Stimulated activated naive CD8-positive, alpha-beta T cell treated with anti-CD3 and anti-CD28 coated beads, Interleukin-15, amount 100 ng/mL, for 72 hours (primary cell): ENCODE measurements around the gene PTPRD.

Experiments used
- ATAC-seq: fragments of 150-1000 bp; cut with Tn5 transposase; 2 replicates; pipeline ENCODE4 v1.10.0; 2021; ENCODE audit warnings: mild to moderate bottlenecking, moderate library complexity
- DNase-seq, 2 donors: peaks; one replicate each; pipeline ENCODE4 v3.0.0; 2021 to 2022
- H3K27ac Mint-ChIP-seq, 2 donors: one replicate each; pipeline ENCODE4 v1.8.0; 2022; ENCODE audit warnings: mild to moderate bottlenecking in 2 of 2, mixed read lengths in 2 of 2, moderate library complexity in 2 of 2
- H3K27me3 Mint-ChIP-seq: one replicate; pipeline ENCODE4 v1.8.0; 2022; ENCODE audit warnings: mixed read lengths
- H3K4me1 Mint-ChIP-seq: one replicate; pipeline ENCODE4 v1.8.0; 2022; ENCODE audit warnings: mild to moderate bottlenecking, mixed read lengths
- H3K4me3 Mint-ChIP-seq, 2 donors: one replicate each; pipeline ENCODE4 v1.8.0; 2022; ENCODE audit warnings: mild to moderate bottlenecking in 2 of 2, mixed read lengths in 2 of 2, moderate library complexity in 1 of 2
- H3K9me3 Mint-ChIP-seq, 2 donors: one replicate each; pipeline ENCODE4 v1.8.0; 2022; ENCODE audit warnings: mixed read lengths in 2 of 2

Gene PTPRD

DNA sequence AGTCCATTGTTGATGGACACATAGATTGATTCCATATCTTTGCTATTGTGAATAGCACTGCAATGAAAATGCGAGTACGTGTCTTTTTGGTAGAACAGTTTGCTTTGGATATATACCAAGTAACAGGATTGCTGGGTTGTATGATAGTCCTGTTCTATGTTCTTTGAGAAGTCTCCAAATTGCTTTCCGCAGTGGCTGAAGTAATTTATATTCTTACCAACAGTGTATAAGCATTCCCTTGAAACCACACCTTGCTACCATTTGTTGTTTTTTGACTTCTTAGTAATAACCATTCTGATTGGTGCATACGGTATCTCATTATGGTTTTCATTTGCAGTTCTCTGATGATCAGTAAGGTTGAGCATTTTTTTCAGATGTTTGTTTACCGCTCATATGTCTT is 792.9 kb downstream of the PTPRD start:
- Mint-ChIP-seq H3K27ac (no peak overlapping the region), H3K27me3 (no peaks in the 10 kb centered on the region), H3K9me3 (no peaks in the 10 kb centered on the region), H3K4me1 (no peaks in the 10 kb centered on the region), H3K4me3 (no peak overlapping the region)
- ATAC-seq (no peak), DNase-seq (no peak)

DNA sequence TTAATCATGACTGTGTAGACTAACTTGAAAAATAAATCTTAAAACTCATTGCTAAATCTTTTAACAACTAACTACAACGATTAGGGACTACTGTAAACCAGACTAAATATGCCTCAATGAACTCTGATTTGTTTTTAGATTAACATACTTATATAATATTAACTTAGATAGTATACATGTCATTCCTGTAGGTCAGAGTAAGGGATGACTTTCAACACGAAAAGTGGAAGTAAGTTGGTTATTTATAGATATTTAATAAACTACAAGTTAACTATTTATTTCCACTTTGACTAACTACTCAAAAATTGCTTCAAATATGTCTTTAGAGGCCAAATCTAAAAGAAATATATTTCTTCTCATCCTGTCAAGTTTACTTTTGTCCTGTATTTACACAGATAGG is 795.6 kb downstream of the PTPRD start:
- Mint-ChIP-seq H3K9me3 (no peaks in the 10 kb centered on the region), H3K27me3 (no peaks in the 10 kb centered on the region), H3K4me3 (no peak overlapping the region), H3K27ac (no peak overlapping the region), H3K4me1 (no peaks in the 10 kb centered on the region)
- ATAC-seq, result no peak
- DNase-seq, result no peak

DNA sequence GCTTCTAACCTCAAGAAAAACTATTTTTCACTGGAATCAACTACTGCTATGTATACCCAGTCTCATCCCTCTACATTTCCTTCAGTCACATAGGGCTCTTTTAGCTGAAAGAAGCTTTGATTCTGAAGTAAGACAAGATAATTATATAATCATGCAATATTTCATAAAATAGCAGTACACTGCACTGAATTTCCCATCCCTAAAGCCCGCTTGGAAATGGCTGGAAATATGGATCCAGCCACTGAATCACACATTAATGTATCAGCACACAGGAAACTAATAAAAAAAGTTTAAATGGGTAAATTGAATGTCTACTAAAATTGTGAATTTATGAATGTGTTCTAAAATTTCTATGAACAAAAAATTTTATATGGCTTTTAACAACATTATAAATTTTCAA is 808.7 kb downstream of the PTPRD start:
- no peak for DNase-seq
- H3K4me3 Mint-ChIP-seq, result no peak overlapping the region
- H3K4me1 Mint-ChIP-seq, result no peaks in the 10 kb centered on the region
- H3K27ac Mint-ChIP-seq, result no peak overlapping the region
- no peak for ATAC-seq
- H3K27me3 Mint-ChIP-seq, result no peaks in the 10 kb centered on the region
- H3K9me3 Mint-ChIP-seq, result no peaks in the 10 kb centered on the region

DNA sequence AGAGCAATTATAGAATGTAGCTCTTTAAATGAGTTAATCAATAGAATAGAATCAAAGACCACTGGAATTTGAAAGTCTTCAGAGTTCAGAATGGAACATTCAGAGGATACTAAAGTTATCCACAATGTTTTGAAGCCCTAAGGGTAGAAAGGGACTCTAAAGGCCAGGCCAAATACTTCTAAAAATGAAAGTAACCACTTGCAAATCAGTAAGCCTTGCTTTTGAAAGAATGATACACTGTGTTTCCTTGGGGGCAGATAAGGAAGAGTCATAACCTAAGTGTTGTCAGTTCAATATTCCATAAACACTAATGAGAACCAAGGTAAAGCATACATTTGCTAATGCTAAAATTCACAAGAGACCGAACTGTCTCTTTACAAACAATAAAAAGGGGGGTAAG is 813.5 kb downstream of the PTPRD start:
- no peaks in the 10 kb centered on the region for H3K27me3 Mint-ChIP-seq
- H3K27ac Mint-ChIP-seq, result no peak overlapping the region
- no peaks in the 10 kb centered on the region for H3K9me3 Mint-ChIP-seq
- no peak overlapping the region for H3K4me3 Mint-ChIP-seq
- no peaks in the 10 kb centered on the region for H3K4me1 Mint-ChIP-seq
- DNase-seq, result no peak
- no peak for ATAC-seq

DNA sequence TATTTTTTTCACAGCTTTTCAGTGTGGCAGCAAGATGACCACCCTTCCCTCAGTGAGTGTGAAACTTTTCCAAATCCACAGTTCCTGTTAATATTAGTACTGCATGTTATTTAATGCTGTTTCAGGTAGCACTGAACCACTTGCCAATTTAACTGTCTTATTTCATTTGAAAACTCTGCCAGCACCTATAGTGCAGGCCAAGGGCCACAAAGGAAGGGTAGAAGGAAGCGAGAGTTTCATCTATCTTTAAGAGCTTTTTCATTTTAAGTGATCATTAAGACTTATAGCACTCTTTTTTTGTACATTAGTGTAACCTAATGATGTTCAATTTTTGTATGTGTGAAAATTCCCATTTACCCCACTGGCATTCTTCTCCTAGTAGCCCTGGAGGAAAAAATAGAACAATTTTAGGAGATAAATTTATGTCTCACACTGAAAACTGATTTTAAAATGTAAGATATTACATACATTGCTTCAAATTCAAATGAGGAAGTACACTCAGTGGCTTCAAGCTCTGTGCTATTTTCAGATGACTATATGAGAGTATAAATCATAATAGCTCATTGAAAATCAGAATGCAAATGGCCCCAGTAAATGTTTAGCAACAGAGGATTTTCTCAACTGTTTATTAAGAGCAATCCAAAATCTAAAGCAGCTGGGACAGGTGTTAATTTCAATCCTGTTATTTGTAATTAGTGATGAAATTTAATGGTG is 820.5 kb downstream of the PTPRD start:
- ATAC-seq (no peak), DNase-seq (no peak)
- Mint-ChIP-seq H3K4me3 (no peak overlapping the region), H3K4me1 (no peaks in the 10 kb centered on the region), H3K27ac (no peak overlapping the region), H3K27me3 (no peaks in the 10 kb centered on the region), H3K9me3 (no peaks in the 10 kb centered on the region)

DNA sequence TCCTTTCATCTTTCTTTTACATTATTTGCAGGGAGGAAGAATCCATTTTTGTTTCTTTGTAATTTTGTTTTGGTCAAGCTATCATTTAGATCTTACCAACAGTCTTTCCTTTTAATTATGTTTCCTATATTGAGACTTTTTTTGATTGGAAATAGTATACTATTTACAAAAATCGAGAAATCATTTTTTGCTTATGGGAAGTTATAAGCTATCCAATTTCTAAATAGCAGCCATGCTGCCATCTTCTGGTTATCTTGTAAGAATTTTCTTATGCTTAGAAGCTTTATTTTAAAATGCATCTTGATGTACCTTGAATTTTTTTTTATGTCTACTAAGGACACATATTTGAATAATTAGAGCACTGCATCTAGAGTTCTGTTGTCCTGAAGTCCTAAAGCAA is 821.2 kb downstream of the PTPRD start:
- H3K9me3 Mint-ChIP-seq, result no peaks in the 10 kb centered on the region
- no peak overlapping the region for H3K27ac Mint-ChIP-seq
- ATAC-seq (no peak), DNase-seq (no peak)
- no peaks in the 10 kb centered on the region for H3K27me3 Mint-ChIP-seq
- no peak overlapping the region for H3K4me3 Mint-ChIP-seq
- no peaks in the 10 kb centered on the region for H3K4me1 Mint-ChIP-seq

DNA sequence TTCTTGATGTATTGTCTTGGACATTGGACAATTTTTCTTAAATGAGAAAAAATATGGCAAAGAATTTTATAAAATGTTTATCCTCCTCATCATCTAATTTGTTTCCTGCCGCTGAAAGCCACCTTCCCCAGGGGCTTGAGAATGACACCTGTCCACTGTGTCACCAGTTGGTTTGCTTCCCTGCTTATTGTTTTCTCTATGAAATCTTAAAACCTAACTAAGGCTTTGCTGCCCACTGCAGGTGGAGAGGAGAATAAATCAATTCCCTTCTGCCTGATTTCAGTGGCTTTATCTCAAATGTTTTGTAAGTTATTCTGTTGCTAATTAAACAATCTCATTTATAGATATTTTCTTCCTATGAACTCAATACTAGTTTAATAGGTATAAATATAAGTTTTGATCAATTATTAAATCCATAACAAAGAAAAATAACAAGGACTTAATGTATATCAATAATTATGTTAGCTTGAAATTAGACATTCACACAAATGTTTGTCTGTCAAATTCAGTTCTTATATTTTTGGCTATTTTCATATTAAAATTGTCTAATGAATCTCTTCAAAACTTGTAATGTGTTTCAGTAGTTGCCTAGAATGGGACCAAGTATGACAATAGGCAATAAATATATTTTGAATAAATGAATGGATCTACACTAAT is 822.5 kb downstream of the PTPRD start:
- Mint-ChIP-seq H3K4me1 (no peaks in the 10 kb centered on the region), H3K27me3 (no peaks in the 10 kb centered on the region), H3K9me3 (no peaks in the 10 kb centered on the region), H3K4me3 (no peak overlapping the region), H3K27ac (no peak overlapping the region)
- DNase-seq (peak in 1 of 2 donors; percentile 1), ATAC-seq (no peak)

DNA sequence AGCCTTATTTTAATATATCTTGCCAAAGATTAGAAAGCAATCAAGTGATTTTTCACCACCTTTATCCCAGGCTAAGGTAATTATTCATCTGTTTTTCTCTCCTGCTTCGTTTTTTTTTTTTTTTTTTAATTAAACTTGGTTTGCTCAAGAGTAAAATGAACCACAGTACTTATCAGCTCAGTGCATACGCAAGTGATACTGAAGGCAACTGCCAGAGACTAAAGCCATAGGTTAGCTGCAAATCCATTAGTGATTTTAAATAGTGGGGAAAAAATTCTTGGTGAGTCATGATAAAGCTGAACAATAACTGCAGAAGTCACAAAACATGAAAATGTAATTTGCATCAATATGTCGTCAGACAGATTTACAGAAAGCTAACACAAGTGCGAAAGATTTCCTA is 829.1 kb downstream of the PTPRD start:
- no peaks in the 10 kb centered on the region for H3K9me3 Mint-ChIP-seq
- no peak overlapping the region for H3K4me3 Mint-ChIP-seq
- H3K4me1 Mint-ChIP-seq, result no peaks in the 10 kb centered on the region
- H3K27me3 Mint-ChIP-seq, result no peaks in the 10 kb centered on the region
- DNase-seq, result no peak
- ATAC-seq, result no peak
- H3K27ac Mint-ChIP-seq, result peak overlapping the region in 1 of 2 donors; percentile 43

DNA sequence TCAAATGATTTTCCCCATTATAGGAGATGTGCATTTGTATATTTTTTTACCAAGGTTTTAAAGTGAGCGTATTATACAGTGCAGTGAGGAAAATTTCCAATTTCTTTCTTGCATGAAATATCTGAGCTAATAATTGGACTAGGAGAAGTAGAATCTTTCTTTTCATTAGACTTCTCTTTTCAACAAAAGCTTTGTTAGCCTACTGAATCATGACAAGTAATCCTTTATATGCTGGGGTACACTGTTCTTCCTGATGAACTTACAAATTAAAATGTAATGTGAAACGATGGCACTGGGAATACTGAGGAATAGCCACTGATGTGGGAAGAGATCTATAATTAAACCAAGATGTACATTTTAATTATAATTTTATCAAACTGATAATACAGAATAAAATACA is 829.6 kb downstream of the PTPRD start:
- H3K9me3 Mint-ChIP-seq, result no peaks in the 10 kb centered on the region
- DNase-seq, result no peak
- ATAC-seq, result no peak
- no peaks in the 10 kb centered on the region for H3K4me1 Mint-ChIP-seq
- no peaks in the 10 kb centered on the region for H3K27me3 Mint-ChIP-seq
- H3K4me3 Mint-ChIP-seq, result no peak overlapping the region
- H3K27ac Mint-ChIP-seq, result no peak overlapping the region

DNA sequence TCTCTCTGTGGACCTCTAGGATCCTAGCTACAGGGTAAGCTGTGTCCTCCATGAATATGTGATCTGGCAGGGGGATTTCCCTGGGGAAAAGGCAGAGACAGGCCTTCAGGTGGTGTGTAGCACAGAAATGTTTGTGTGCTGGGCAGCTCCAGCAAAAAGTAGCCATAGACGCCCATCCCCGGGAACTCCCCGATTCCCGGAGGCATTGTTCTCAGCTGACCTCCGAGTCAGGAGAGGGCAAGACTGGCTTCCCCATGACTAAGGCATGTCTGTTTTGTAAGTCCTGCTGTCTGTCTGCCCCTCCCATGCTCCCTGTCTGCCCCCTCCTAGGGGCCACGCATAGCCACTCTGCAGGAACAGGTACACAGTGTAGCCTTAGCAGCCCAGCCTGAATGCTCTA is 834.5 kb downstream of the PTPRD start:
- H3K4me1 Mint-ChIP-seq, result no peaks in the 10 kb centered on the region
- H3K27me3 Mint-ChIP-seq, result no peaks in the 10 kb centered on the region
- DNase-seq (no peak), ATAC-seq (no peak)
- no peak overlapping the region for H3K4me3 Mint-ChIP-seq
- H3K27ac Mint-ChIP-seq, result no peak overlapping the region
- H3K9me3 Mint-ChIP-seq, result no peaks in the 10 kb centered on the region

DNA sequence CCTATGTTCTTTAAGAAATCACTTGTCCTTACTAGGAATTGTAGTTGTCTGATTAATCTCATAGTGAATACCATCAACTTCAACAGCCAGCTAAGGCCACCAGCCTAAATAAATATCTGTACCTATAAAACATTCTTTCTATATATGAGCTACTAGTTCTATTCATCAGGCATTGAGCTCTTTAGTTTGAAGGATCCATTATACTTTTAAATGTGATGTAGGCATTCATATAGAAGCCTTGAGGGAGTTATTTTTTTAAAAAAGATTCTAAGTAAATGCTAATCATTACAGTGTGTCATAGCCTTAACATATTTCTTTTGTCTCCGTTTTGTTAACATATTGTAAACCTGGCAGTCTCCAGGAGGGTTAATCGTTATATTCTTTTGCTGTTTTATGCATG is 838.3 kb downstream of the PTPRD start:
- Mint-ChIP-seq H3K4me1 (no peaks in the 10 kb centered on the region), H3K9me3 (no peaks in the 10 kb centered on the region)

DNA sequence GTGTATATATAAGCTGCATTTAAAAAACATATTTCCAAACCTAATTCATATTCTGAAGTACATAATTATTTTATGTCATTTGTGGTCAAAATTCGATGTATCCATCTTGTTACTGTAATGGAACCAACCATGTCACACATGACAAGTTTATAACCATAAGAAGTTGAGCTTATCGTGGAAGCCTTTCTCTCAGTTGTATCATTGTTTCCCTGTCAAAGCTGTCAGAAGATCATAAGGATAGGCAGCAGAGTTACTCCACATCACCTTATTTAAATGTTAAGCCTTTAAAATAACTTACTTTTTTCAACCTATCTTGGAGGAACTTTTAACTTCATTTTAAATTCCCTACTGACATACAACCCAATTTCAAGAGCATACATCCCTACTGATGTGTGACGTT is 841.5 kb downstream of the PTPRD start:
- Mint-ChIP-seq H3K27ac (no peak overlapping the region), H3K9me3 (no peaks in the 10 kb centered on the region), H3K4me3 (no peak overlapping the region), H3K27me3 (no peaks in the 10 kb centered on the region), H3K4me1 (no peaks in the 10 kb centered on the region)
- no peak for ATAC-seq
- DNase-seq, result no peak

More for the DNA sequence above, 838.3 kb downstream of the PTPRD start:
- H3K4me3 Mint-ChIP-seq, result no peak overlapping the region
- H3K27ac Mint-ChIP-seq, result no peak overlapping the region
- DNase-seq, result no peak
- ATAC-seq, result no peak
- no peaks in the 10 kb centered on the region for H3K27me3 Mint-ChIP-seq

DNA sequence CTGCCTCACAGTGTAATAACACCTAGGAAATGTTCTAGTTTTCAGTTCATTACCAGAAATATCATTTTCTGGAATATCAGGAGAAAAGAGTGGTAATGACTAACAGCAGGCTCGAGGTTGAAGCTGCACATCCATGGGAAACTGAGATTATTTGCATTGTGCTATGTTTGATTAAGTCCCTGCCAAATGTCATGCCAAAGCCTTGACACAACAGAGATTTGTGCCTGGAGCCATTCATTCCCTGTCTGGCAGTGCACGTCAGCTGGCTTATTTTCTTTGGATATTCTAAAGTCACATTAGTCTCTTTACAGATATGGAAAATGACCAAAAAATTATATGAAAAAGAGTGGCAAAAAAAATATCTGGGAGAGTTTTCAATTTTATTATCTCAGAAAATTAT is 848.0 kb downstream of the PTPRD start:
- H3K27me3 Mint-ChIP-seq, result no peaks in the 10 kb centered on the region
- no peak for ATAC-seq

DNA sequence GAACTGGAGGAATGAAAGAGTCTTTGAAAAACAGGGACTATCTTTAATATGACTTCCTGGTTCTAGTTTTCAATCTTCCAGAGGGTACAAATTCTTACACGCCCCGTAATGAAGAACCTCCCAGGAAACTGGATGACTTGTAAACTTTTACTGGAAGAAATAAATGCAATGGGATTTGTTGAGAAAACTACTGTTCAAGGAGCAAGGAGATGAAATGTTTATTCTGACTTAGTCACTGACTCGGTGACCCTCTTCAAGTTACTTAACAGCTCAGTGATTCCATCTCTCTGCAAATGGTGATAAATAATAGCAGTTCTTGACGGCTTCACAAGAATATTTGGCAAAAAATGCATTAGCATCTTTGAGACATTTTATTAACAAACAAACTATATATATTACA is 858.6 kb downstream of the PTPRD start:
- Mint-ChIP-seq H3K4me1 (no peaks in the 10 kb centered on the region), H3K27me3 (no peaks in the 10 kb centered on the region), H3K4me3 (no peak overlapping the region), H3K9me3 (peaks cover 0 to 5% of the 10 kb centered on the region in 2 donors), H3K27ac (no peak overlapping the region)
- ATAC-seq (no peak), DNase-seq (no peak)

More for the DNA sequence above, 848.0 kb downstream of the PTPRD start:
- Mint-ChIP-seq H3K27ac (no peak overlapping the region), H3K9me3 (peaks cover 3 to 8% of the 10 kb centered on the region in 2 donors), H3K4me1 (no peaks in the 10 kb centered on the region), H3K4me3 (no peak overlapping the region)
- DNase-seq, result no peak

DNA sequence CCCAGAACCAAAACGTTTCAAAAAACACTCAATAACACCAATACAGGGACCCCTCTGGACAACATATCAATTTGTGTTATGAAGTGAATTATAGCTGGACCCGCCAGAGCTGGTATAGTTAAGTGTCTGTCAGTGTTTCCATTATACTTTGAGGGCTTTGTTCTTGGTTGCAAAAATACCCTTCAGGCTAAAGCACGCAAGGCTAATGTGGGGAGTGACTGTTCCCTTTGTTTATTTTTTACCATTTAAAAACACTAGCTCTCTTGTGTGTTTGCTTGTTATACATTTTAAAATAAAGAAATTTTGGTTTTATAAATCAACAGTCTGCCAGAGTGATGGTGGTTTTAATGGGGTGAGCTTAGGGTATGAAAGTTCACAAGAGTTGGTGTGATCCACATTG is 859.5 kb downstream of the PTPRD start:
- no peak overlapping the region for H3K4me3 Mint-ChIP-seq
- no peak overlapping the region for H3K27ac Mint-ChIP-seq
- H3K27me3 Mint-ChIP-seq, result no peaks in the 10 kb centered on the region
- ATAC-seq (no peak), DNase-seq (no peak)
- peaks cover 0 to 3% of the 10 kb centered on the region in 2 donors for H3K9me3 Mint-ChIP-seq
- H3K4me1 Mint-ChIP-seq, result no peaks in the 10 kb centered on the region

DNA sequence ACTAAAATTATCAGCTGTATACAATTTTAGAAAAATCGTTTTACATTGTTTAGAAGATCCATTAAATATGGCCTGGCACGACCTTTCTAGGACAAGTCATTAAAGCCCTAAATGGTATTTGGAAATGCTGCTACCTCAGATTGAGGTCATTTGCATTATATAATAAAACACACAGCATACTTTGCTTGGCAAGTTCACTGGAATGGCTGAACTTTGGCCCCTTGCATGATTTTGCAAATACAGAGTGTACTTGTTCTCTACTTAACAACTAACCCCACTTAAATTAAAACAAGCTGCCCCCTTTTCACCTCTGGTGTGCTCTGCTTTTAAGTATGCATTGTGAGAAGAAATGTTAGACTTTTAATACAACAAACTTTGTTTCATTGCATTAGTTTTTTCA is 860.1 kb downstream of the PTPRD start:
- no peaks in the 10 kb centered on the region for H3K27me3 Mint-ChIP-seq
- no peak overlapping the region for H3K4me3 Mint-ChIP-seq
- no peaks in the 10 kb centered on the region for H3K9me3 Mint-ChIP-seq
- H3K27ac Mint-ChIP-seq, result no peak overlapping the region
- no peaks in the 10 kb centered on the region for H3K4me1 Mint-ChIP-seq
- DNase-seq (no peak), ATAC-seq (no peak)

DNA sequence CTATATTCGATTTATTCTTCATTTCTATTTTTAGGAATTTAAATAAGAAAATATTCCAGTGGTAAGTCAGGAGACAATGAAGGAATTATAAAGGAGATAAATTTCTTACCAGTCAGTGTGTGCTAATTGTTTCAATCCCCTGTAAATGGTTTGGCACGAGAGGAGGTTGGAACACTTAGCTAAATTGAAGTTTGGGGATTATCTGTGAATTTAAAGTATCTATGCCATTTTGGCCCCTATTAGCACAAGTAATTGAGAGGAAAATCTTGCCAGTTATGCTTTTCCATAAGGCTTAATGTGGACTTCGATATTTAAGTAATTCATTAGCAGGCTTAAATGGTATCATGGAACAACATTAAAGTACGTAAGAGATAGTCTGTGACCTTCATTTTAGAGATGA is 860.8 kb downstream of the PTPRD start:
- H3K9me3 Mint-ChIP-seq, result no peaks in the 10 kb centered on the region
- DNase-seq, result no peak
- H3K27me3 Mint-ChIP-seq, result no peaks in the 10 kb centered on the region
- no peak for ATAC-seq
- no peak overlapping the region for H3K4me3 Mint-ChIP-seq
- H3K27ac Mint-ChIP-seq, result no peak overlapping the region
- no peaks in the 10 kb centered on the region for H3K4me1 Mint-ChIP-seq
